Tibial nerve (tissue), 3 donors: ENCODE results near the gene TMPRSS11E.
"Not testable (repeated sequence)": the region's sequence is repeated elsewhere in the genome, so short reads cannot be mapped to it uniquely, and the experiment has no call there.

Experiments
- CTCF ChIP-seq, 5 experiments: fragments of 200-600 bp in 3 of 5; fragments of 450-650 bp in 2 of 5; sonication (generic) in 3 of 5; IDR thresholded peaks; one replicate each; pipeline ENCODE4 v1.5.1; 2016 to 2019; ENCODE audit warnings: antibody characterized with exemption in 5 of 5, mild to moderate bottlenecking in 3 of 5, moderate library complexity in 2 of 5
- POLR2A ChIP-seq, 2 donors: fragments of 450-650 bp; IDR thresholded peaks; one replicate each; pipeline ENCODE4 v1.6.1; 2017; ENCODE audit warnings: antibody characterized with exemption in 2 of 2, mild to moderate bottlenecking in 2 of 2, moderate library complexity in 2 of 2

GRCh38 chr4:68405718-68406478 is 41.4 kb upstream of the TMPRSS11E start:
- TF ChIP-seq POLR2A, CTCF (IDR thresholded peaks at IDR 0.05): not testable (repeated sequence)
